ENCODE results near the gene IL13RA1. TPM values are rescaled to one million over a fixed set of nuclear protein-coding genes. Genes with fewer than 3 reads are reported as not detected.
A peak's percentile ranks its signal among the peaks of the same experiment; 100 is the strongest.
"Not testable (repeated sequence)": the region's sequence is repeated elsewhere in the genome, so short reads cannot be mapped to it uniquely, and the experiment has no call there.

IL13RA1 gene
- total RNA-seq, 1 experiment from 2014 or later, result 28.2 TPM

GRCh38 chrX:118714521-118714920 is 12.9 kb upstream of the IL13RA1 start:
- Histone ChIP-seq H3K9ac (ENCODE audit: low read length) (no peak overlapping the region), H4K20me1 (ENCODE audit: insufficient read depth) (no peaks in the 10 kb centered on the region), H3K27ac (ENCODE audit: low read depth, low read length) (no peak overlapping the region), H2AFZ (ENCODE audit: low read depth, low read length, poor library complexity, severe bottlenecking) (no peak overlapping the region), H3K27me3 (ENCODE audit: insufficient read depth, low read length) (no peaks in the 10 kb centered on the region), H3K36me3 (ENCODE audit: control insufficient read depth in 1 of 2, insufficient read depth in 2 of 2, low read length in 2 of 2) (no peaks in the 10 kb centered on the region), H3K4me2 (ENCODE audit: low read length) (no peak overlapping the region), H3K79me2 (ENCODE audit: insufficient read depth, low read length) (no peaks in the 10 kb centered on the region), H3K9me3 (ENCODE audit: control insufficient read depth in 1 of 2, insufficient read depth in 1 of 2, low read depth in 1 of 2, low read length in 2 of 2) (no peaks in the 10 kb centered on the region), H3K9me2 (ENCODE audit: insufficient read depth) (no peaks in the 10 kb centered on the region), H3K4me3 (replicated peaks in 1 of 2; ENCODE audit: low read depth in 1 of 2, low read length in 2 of 2) (no peak overlapping the region), H3K4me1 (ENCODE audit: control insufficient read depth in 1 of 2, insufficient read depth in 2 of 2, low read length in 2 of 2) (no peaks in the 10 kb centered on the region)
- ATAC-seq (no peak), DNase-seq (ENCODE audit: low read depth, low spot score) (no peak)
- BruUV-seq (replicated peaks), result no TSS peak
- CTCF ChIA-PET, result no interaction called here
- TF ChIP-seq RAD21 (IDR thresholded peaks at IDR 0.05; ENCODE audit: low read depth), result no peak
- POLR2A ChIA-PET, result no interaction called here
- RAD21 ChIA-PET (ENCODE audit: low non-redundant PET in 1 of 2, low total read pairs in 2 of 2, uncharacterized antibody in 2 of 2, unreplicated experiment in 2 of 2), result no interaction called here
- intact Hi-C loops (cut with micrococcal nuclease), result no loop called here

GRCh38 chrX:118715917-118716316 is 11.5 kb upstream of the IL13RA1 start:
- H3K79me2 ChIP-seq (ENCODE audit: insufficient read depth, low read length); H3K9me2 ChIP-seq (ENCODE audit: insufficient read depth); H3K27ac ChIP-seq (ENCODE audit: low read depth, low read length); H2AFZ ChIP-seq (ENCODE audit: low read depth, low read length, poor library complexity, severe bottlenecking); H3K4me2 ChIP-seq (ENCODE audit: low read length); H3K9ac ChIP-seq (ENCODE audit: low read length); BruUV-seq (replicated peaks); DNase-seq (ENCODE audit: low read depth, low spot score); H3K9me3 ChIP-seq (ENCODE audit: control insufficient read depth in 1 of 2, insufficient read depth in 1 of 2, low read depth in 1 of 2, low read length in 2 of 2); H3K36me3 ChIP-seq (ENCODE audit: control insufficient read depth in 1 of 2, insufficient read depth in 2 of 2, low read length in 2 of 2); POLR2A ChIA-PET; ATAC-seq; CTCF ChIA-PET; intact Hi-C loops (cut with micrococcal nuclease); H3K4me3 ChIP-seq (replicated peaks in 1 of 2; ENCODE audit: low read depth in 1 of 2, low read length in 2 of 2); H3K4me1 ChIP-seq (ENCODE audit: control insufficient read depth in 1 of 2, insufficient read depth in 2 of 2, low read length in 2 of 2); H4K20me1 ChIP-seq (ENCODE audit: insufficient read depth); RAD21 ChIA-PET (ENCODE audit: low non-redundant PET in 1 of 2, low total read pairs in 2 of 2, uncharacterized antibody in 2 of 2, unreplicated experiment in 2 of 2); H3K27me3 ChIP-seq (ENCODE audit: insufficient read depth, low read length): not testable (repeated sequence)
- peak; percentile 17 for TF ChIP-seq POLR2A (IDR thresholded peaks at IDR 0.05; ENCODE audit: borderline replicate concordance, extremely low read depth, insufficient read depth, insufficient read length)

- CTCF ChIA-PET; H3K4me2 ChIP-seq (ENCODE audit: low read length); BruUV-seq (replicated peaks); H4K20me1 ChIP-seq (ENCODE audit: insufficient read depth); ATAC-seq; H3K79me2 ChIP-seq (ENCODE audit: insufficient read depth, low read length); H3K36me3 ChIP-seq (ENCODE audit: control insufficient read depth in 1 of 2, insufficient read depth in 2 of 2, low read length in 2 of 2); H3K9ac ChIP-seq (ENCODE audit: low read length); H3K9me3 ChIP-seq (ENCODE audit: control insufficient read depth in 1 of 2, insufficient read depth in 1 of 2, low read depth in 1 of 2, low read length in 2 of 2); H2AFZ ChIP-seq (ENCODE audit: low read depth, low read length, poor library complexity, severe bottlenecking); H3K27ac ChIP-seq (ENCODE audit: low read depth, low read length); H3K9me2 ChIP-seq (ENCODE audit: insufficient read depth); DNase-seq (ENCODE audit: low read depth, low spot score); H3K4me1 ChIP-seq (ENCODE audit: control insufficient read depth in 1 of 2, insufficient read depth in 2 of 2, low read length in 2 of 2); H3K4me3 ChIP-seq (replicated peaks in 1 of 2; ENCODE audit: low read depth in 1 of 2, low read length in 2 of 2); H3K27me3 ChIP-seq (ENCODE audit: insufficient read depth, low read length); intact Hi-C loops (cut with micrococcal nuclease); RAD21 ChIA-PET (ENCODE audit: low non-redundant PET in 1 of 2, low total read pairs in 2 of 2, uncharacterized antibody in 2 of 2, unreplicated experiment in 2 of 2); POLR2A ChIA-PET: not testable (repeated sequence)
Observed at GRCh38 chrX:118716833-118717232, 10.6 kb upstream of the IL13RA1 start.
